ENCODE measurements around the gene PPM1F. TPM values are rescaled to one million over a fixed set of nuclear protein-coding genes. Genes with fewer than 3 reads are reported as not detected.

PPM1F gene
- total and polyA plus RNA-seq, 2 donors from 2014 or later = 13.8 to 42.5 TPM

- DNase-seq (no peak), FAIRE-seq (no peak)
- no peak overlapping the region for H3K9ac ChIP-seq (ENCODE audit: low read length in 3 of 3)
- intact Hi-C loops (cut with DNase I) = no loop called here
- no peaks in the 10 kb centered on the region for H3K4me1 ChIP-seq (ENCODE audit: control insufficient read depth in 2 of 3, insufficient read depth in 2 of 3, low read depth in 1 of 3, low read length in 3 of 3)
- no peaks in the 10 kb centered on the region for H3K9me3 ChIP-seq (ENCODE audit: control insufficient read depth in 2 of 3, insufficient read depth in 1 of 3, low read length in 3 of 3)
- H3K4me3 ChIP-seq (ENCODE audit: low read length in 3 of 3) = no peak overlapping the region
- TF ChIP-seq CTCF (IDR thresholded peaks at IDR 0.05; ENCODE audit: borderline replicate concordance, extremely low read depth, insufficient read depth) = no peak
- no peaks in the 10 kb centered on the region for H3K27me3 ChIP-seq (ENCODE audit: control insufficient read depth, insufficient read depth, low read length)
- peaks cover 4 to 31% (median 27%) of the 10 kb centered on the region in 3 donors for H3K36me3 ChIP-seq (ENCODE audit: control insufficient read depth in 2 of 3, insufficient read depth in 3 of 3, low read length in 3 of 3)
- H3K27ac ChIP-seq (ENCODE audit: low read depth in 2 of 2, low read length in 2 of 2) = no peak overlapping the region
Observed at GRCh38 chr22:21975854-21976345, 23.3 kb upstream of the PPM1F start.

GRCh38 chr22:21975273-21975672 lies 22.6 kb upstream of the PPM1F start:
- no peaks in the 10 kb centered on the region for H3K9me3 ChIP-seq (ENCODE audit: control insufficient read depth in 2 of 3, insufficient read depth in 1 of 3, low read length in 3 of 3)
- FAIRE-seq = no peak
- H3K36me3 ChIP-seq (ENCODE audit: control insufficient read depth in 2 of 3, insufficient read depth in 3 of 3, low read length in 3 of 3) = peaks cover 4 to 32% (median 31%) of the 10 kb centered on the region in 3 donors
- H3K27me3 ChIP-seq (ENCODE audit: control insufficient read depth, insufficient read depth, low read length) = no peaks in the 10 kb centered on the region
- intact Hi-C loops (cut with DNase I) = no loop called here
- DNase-seq = no peak
- TF ChIP-seq CTCF (IDR thresholded peaks at IDR 0.05; ENCODE audit: borderline replicate concordance, extremely low read depth, insufficient read depth) = no peak
- H3K4me3 ChIP-seq (ENCODE audit: low read length in 3 of 3) = no peak overlapping the region
- H3K9ac ChIP-seq (ENCODE audit: low read length in 3 of 3) = no peak overlapping the region
- no peaks in the 10 kb centered on the region for H3K4me1 ChIP-seq (ENCODE audit: control insufficient read depth in 2 of 3, insufficient read depth in 2 of 3, low read depth in 1 of 3, low read length in 3 of 3)
- H3K27ac ChIP-seq (ENCODE audit: low read depth in 2 of 2, low read length in 2 of 2) = no peak overlapping the region

GRCh38 chr22:21974058-21974649 lies 21.5 kb upstream of the PPM1F start:
- Histone ChIP-seq H3K27me3 (ENCODE audit: control insufficient read depth, insufficient read depth, low read length) (no peaks in the 10 kb centered on the region), H3K27ac (ENCODE audit: low read depth in 2 of 2, low read length in 2 of 2) (no peak overlapping the region), H3K36me3 (ENCODE audit: control insufficient read depth in 2 of 3, insufficient read depth in 3 of 3, low read length in 3 of 3) (peaks cover 4 to 34% (median 32%) of the 10 kb centered on the region in 3 donors), H3K4me3 (ENCODE audit: low read length in 3 of 3) (no peak overlapping the region), H3K9ac (ENCODE audit: low read length in 3 of 3) (no peak overlapping the region), H3K4me1 (ENCODE audit: control insufficient read depth in 2 of 3, insufficient read depth in 2 of 3, low read depth in 1 of 3, low read length in 3 of 3) (no peaks in the 10 kb centered on the region), H3K9me3 (ENCODE audit: control insufficient read depth in 2 of 3, insufficient read depth in 1 of 3, low read length in 3 of 3) (no peaks in the 10 kb centered on the region)
- intact Hi-C loops (cut with DNase I) = no loop called here
- DNase-seq (no peak), FAIRE-seq (no peak)
- TF ChIP-seq CTCF (IDR thresholded peaks at IDR 0.05; ENCODE audit: borderline replicate concordance, extremely low read depth, insufficient read depth) = no peak
